Stimulated activated CD4-positive, alpha-beta T cell treated with anti-CD3 and anti-CD28 coated beads, TNF-alpha, amount 100 ng/mL, for 24 hours (primary cell): ENCODE measurements around the gene TNXB.
"Not testable (repeated sequence)": the region's sequence is repeated elsewhere in the genome, so short reads cannot be mapped to it uniquely, and the experiment has no call there.

Source experiments
- DNase-seq, 3 experiments: peaks; one replicate each; pipeline ENCODE4 v3.0.0-alpha.2; 2020; ENCODE audit warnings: low read depth in 3 of 3

Gene TNXB

DNA sequence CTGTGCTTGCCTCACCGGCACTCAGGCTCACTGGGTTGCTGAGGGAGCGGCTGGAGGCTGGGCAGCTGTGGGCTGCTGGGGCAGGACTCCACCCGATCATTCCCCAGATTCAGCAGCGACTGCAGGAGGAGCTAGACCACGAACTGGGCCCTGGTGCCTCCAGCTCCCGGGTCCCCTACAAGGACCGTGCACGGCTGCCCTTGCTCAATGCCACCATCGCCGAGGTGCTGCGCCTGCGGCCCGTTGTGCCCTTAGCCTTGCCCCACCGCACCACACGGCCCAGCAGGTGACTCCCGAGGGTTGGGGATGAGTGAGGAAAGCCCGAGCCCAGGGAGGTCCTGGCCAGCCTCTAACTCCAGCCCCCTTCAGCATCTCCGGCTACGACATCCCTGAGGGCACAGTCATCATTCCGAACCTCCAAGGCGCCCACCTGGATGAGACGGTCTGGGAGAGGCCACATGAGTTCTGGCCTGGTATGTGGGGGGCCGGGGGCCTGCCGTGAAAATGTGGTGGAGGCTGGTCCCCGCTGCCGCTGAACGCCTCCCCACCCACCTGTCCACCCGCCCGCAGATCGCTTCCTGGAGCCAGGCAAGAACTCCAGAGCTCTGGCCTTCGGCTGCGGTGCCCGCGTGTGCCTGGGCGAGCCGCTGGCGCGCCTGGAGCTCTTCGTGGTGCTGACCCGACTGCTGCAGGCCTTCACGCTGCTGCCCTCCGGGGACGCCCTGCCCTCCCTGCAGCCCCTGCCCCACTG lies 68.7 kb downstream of the TNXB start:
- not testable (repeated sequence) for DNase-seq

DNA sequence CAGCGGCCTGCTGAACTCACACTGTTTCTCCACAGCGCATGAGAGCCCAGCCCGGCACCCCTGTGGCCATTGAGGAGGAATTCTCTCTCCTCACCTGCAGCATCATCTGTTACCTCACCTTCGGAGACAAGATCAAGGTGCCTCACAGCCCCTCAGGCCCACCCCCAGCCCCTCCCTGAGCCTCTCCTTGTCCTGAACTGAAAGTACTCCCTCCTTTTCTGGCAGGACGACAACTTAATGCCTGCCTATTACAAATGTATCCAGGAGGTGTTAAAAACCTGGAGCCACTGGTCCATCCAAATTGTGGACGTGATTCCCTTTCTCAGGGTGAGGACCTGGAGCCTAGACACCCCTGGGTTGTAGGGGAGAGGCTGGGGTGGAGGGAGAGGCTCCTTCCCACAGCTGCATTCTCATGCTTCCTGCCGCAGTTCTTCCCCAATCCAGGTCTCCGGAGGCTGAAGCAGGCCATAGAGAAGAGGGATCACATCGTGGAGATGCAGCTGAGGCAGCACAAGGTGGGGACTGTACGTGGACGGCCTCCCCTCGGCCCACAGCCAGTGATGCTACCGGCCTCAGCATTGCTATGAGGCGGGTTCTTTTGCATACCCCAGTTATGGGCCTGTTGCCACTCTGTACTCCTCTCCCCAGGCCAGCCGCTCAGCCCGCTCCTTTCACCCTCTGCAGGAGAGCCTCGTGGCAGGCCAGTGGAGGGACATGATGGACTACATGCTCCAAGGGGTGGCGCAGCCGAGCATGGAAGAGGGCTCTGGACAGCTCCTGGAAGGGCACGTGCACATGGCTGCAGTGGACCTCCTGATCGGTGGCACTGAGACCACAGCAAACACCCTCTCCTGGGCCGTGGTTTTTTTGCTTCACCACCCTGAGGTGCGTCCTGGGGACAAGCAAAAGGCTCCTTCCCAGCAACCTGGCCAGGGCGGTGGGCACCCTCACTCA lies 69.5 kb downstream of the TNXB start:
- not testable (repeated sequence) for DNase-seq

DNA sequence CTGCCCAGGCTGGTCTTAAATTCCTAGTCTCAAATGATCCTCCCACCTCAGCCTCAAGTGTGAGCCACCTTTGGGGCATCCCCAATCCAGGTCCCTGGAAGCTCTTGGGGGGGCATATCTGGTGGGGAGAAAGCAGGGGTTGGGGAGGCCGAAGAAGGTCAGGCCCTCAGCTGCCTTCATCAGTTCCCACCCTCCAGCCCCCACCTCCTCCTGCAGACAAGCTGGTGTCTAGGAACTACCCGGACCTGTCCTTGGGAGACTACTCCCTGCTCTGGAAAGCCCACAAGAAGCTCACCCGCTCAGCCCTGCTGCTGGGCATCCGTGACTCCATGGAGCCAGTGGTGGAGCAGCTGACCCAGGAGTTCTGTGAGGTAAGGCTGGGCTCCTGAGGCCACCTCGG lies 70.3 kb downstream of the TNXB start:
- not testable (repeated sequence) for DNase-seq

DNA sequence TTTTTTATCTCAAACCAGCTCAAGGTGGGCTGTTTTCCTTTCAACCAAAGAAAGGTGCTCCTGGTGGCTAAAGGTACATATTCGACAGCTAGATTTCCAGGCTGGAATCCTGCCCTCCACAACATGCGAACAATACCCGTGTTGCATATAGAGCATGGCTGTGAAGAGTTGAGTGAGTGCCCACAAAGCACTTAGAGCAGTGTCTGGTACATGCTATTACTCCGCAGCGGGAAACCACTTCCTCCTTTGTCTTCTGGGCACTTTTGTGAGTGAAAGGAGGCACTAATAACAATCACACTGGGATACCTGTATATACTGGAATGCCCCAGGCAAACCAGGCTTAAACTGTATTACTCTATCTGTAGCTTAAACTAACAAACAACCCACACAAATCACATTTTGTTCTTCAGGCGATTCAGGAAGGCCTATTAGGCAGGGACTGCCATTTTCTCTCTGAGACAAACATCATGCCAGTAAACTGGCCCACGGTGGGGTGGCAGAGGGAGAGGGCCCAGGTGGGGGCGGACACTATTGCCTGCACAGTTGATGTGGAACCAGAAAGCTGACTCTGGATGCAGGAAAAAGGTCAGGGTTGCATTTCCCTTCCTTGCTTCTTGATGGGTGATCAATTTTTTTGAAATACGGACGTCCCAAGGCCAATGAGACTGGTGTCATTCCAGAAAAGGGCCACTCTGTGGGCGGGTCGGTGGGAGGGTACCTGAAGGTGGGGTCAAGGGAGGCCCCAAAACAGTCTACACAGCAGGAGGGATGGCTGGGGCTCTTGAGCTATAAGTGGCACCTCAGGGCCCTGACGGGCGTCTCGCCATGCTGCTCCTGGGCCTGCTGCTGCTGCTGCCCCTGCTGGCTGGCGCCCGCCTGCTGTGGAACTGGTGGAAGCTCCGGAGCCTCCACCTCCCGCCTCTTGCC lies 71.3 kb downstream of the TNXB start, which contains the start of gene CYP21A2:
Gene CYP21A2, plus strand, starts transcription at position 818 of the 927 bp plus-strand sequence. Its CDS starts 8 bp downstream, at position 826.
- not testable (repeated sequence) for DNase-seq

DNA sequence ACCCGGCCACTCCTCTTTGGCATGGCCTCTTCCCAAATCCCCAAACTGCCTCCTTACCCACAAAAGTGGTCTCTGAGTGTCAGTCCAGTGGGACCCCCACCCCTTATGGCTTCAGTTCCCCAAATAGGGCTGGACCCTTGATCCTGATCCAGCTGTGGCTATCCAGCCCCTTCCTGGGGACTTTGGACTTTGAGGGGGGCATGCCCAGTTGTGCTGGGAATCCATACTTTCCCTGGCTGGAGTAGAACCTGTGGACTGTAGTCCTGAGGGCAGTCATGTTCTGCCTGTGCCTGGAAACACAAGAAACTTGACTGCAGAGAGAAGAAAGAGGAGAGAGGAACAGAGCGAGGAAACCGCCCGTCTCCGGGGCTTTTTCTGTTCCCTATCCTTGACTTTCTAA lies 72.0 kb downstream of the TNXB start:
- not testable (repeated sequence) for DNase-seq

DNA sequence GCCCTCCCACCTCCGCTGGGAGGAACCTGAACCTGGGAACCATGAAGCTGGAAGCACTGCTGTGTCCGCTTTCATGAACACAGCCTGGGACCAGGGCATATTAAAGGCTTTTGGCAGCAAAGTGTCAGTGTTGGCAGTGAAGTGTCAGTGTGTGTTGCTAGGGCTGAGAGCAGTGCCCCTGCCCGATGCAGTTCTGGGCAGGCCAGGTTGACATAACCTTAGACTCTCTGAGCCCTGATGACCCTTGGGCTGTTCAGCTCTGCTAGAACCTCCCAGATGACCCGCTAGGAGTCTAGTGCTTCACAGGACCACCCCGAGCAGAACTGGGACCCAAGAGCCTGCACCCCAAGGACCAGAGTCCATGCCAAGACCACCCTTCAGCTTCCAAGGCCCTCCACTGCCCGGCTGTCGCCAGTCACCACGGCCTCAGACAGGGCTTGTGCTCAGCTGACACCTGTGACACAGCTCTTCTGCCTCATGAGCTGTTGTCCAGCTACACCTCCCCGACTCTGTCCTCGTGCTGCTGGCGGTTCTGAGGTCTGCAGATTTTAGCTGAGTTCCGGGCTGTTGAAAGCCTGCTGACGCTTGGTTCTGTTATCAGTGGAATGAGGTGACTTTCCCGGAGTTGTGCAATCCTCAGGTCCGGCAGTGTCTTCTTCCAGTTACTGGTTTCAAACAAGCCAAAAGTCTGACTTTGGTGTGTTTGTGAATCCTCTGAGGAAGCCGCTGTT lies 73.7 kb downstream of the TNXB start:
- not testable (repeated sequence) for DNase-seq

DNA sequence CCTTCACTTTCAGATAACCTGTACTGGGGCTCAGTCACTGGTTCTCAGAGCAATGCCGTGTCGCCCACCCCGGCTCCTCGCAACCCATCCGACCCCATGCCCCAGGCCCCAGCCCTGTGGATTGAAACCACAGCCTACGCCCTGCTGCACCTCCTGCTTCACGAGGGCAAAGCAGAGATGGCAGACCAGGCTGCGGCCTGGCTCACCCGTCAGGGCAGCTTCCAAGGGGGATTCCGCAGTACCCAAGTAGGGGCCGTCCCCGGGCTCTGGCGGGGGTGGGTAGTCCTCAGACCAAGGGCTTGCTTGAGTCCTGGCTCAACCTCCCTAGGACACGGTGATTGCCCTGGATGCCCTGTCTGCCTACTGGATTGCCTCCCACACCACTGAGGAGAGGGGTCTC lies 79.6 kb downstream of the TNXB start:
- DNase-seq = not testable (repeated sequence)

DNA sequence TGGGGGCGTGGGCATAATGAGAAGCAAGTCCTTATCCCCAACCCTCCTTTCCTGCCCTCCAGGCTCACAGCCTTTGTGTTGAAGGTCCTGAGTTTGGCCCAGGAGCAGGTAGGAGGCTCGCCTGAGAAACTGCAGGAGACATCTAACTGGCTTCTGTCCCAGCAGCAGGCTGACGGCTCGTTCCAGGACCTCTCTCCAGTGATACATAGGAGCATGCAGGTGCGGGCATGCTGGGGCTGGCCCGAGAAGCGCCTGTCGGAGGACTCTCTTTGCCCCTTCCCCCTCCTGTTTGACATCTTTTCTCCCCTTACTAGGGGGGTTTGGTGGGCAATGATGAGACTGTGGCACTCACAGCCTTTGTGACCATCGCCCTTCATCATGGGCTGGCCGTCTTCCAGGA lies 80.5 kb downstream of the TNXB start:
- DNase-seq = not testable (repeated sequence)

DNA sequence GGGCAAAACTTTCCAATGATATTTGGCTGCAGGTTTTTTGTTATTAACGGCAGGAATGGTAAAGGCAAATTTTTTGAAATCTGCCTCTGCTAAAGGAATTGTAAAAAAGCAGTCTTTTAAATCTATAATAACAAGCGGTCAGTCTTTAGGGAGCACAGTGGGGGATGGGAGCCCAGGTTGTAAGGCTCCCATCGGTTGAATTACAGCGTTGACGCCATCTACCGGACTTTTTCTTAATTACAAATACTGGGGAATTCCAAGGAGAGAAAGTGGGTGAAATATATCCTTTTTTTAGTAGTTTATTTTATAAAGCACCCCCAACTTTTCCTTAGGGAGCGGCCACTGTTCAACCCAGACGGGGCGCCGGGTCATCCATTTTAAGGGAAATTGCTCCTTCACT lies 87.0 kb downstream of the TNXB start:
- DNase-seq = not testable (repeated sequence)

DNA sequence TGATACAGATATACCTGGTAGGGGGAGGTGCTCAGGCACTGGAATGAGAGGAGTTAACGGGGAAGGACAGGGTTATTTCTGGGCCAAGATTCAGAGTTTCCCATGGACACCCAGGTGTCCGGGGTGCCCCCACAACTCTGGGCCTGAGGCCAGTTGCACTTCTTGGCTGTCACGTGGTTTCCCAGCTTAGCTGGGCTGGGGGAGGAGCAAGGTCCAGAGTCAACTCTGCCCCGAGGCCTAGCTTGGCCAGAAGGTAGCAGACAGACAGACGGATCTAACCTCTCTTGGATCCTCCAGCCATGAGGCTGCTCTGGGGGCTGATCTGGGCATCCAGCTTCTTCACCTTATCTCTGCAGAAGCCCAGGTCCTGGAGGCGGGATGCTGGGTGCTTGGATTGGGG lies 94.6 kb downstream of the TNXB start, which contains the start of gene C4B:
Gene C4B, plus strand, starts transcription at position 249 of the 400 bp plus-strand sequence. Its CDS starts 51 bp downstream, at position 300.
- not testable (repeated sequence) for DNase-seq

DNA sequence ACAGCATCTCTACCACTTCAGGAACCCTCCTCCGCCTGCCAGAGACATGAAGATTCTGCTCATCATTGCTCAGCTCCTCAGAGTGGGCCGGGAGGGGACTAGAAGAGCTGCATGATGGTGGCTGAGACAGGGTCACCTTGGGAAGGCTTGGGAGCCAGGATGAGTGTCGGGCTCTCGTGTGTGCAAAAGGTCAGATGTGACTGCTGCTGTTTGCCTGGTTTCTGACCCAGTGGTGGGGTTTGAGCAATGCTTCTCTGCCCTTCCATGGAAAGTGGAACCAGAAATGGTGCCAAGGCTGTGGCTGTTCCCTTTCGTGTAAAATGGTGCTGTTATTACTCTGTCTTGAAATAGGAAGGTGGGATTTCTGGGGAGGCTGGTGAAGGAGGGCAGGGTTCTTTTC lies 95.4 kb downstream of the TNXB start:
- DNase-seq = not testable (repeated sequence)

DNA sequence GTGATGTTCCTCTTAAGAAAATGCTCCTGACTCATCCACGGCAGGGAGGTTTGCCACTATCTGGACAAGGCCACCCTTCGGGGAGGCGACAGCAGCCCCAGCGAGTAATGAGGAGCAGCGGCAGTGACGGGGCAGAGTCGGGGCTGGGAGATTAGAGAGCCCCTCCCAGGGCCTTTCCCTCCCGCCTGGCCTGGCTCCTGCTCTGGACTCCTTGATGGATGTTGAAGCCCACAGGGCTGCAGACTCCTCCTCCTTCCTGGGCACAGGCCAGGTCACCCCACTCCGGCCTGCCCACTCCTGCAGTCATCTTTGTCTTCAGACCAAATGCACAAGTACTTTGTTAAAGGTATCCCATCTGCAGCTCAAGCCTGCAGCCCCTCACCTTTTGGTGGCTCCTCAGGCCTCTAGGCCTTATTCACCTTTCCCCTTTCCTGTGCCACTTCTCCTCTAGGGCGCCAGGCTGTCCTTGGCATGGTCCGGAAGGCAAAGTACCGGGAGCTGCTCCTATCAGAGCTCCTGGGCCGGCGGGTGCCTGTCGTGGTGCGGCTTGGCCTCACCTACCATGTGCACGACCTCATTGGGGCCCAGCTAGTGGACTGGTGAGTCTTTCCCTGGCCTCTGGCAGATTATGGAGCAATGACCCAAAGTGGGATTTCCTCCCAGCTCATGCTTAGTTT lies 96.1 kb downstream of the TNXB start:
- DNase-seq = not testable (repeated sequence)

DNA sequence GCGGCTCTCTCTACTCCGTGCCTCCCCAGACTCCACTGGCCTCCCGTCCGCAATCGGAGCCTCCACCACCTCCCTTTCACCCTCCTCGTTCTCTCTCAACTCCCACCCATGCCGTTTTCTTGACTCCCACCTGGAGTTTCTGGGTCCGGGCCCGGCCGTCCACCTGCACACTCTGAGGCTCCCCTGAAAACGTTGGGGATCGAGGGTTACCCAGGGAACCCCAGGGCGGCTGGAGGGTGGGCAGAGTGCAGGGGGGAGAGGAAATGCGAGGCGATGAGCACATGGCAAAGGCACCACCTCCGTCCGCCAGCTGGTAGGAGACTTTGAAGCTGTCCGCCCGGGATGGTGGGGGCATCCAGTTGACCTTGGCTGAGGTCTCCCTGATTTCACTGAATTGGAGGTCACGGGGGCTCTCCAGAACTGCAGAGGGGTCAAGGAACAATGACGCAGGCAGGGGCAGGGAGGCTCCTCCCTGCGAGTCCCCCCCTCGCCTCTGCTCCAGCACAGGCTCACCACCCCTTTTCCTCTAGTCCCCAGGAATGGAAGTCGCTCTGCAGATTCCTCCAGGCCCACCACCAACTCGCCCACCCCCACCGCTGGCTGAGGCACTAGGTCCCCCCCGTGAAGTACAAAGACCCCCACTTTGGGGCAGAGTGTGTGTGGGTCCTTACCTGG lies 98.1 kb downstream of the TNXB start:
- not testable (repeated sequence) for DNase-seq

DNA sequence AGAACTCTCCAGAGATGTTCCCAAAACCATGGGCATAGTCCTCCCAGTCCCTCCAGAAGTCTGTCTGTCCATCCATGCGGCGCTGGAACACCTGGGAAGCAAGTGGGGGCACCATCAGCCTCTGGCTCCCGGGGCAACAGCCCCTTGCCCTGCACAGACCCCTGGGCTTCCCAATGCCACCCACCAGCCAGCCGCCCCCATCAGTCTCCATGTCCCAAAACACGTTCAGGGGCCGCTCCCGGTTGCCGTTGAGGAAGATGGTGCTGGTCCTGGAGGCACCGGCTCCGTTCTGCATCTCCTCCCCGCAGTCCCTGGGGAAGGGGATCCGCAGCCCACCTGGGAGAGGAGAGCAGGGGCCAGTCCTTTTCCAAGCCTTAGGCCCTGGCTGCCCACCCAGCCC lies 99.6 kb downstream of the TNXB start:
- DNase-seq = not testable (repeated sequence)

DNA sequence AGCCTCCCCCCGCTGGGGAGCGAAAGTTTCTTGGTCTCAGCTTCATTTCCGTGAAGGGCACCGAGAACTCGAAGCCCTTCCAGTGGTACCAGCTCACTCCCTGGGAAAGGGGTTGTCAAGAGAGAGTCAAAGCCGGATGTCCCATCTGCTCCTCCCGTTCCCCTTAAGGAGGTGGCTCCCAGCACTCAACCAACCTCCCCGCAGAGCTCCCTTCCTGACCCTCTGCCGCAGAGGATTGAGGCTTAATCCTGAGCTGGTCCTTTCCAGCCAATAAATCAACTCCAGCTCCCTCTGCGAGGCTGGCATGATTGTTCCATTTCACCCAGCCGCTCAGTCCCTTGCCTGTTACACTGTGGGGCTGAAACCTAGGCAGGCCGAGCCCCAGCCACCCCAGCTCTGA lies 100.5 kb downstream of the TNXB start:
- DNase-seq = not testable (repeated sequence)

DNA sequence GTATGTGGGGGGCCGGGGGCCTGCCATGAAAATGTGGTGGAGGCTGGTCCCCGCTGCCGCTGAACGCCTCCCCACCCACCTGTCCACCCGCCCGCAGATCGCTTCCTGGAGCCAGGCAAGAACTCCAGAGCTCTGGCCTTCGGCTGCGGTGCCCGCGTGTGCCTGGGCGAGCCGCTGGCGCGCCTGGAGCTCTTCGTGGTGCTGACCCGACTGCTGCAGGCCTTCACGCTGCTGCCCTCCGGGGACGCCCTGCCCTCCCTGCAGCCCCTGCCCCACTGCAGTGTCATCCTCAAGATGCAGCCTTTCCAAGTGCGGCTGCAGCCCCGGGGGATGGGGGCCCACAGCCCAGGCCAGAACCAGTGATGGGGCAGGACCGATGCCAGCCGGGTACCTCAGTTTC lies 101.1 kb downstream of the TNXB start:
- DNase-seq = not testable (repeated sequence)

DNA sequence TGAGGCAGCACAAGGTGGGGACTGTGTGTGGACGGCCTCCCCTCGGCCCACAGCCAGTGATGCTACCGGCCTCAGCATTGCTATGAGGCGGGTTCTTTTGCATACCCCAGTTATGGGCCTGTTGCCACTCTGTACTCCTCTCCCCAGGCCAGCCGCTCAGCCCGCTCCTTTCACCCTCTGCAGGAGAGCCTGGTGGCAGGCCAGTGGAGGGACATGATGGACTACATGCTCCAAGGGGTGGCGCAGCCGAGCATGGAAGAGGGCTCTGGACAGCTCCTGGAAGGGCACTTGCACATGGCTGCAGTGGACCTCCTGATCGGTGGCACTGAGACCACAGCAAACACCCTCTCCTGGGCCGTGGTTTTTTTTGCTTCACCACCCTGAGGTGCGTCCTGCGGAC lies 102.1 kb downstream of the TNXB start:
- not testable (repeated sequence) for DNase-seq

DNA sequence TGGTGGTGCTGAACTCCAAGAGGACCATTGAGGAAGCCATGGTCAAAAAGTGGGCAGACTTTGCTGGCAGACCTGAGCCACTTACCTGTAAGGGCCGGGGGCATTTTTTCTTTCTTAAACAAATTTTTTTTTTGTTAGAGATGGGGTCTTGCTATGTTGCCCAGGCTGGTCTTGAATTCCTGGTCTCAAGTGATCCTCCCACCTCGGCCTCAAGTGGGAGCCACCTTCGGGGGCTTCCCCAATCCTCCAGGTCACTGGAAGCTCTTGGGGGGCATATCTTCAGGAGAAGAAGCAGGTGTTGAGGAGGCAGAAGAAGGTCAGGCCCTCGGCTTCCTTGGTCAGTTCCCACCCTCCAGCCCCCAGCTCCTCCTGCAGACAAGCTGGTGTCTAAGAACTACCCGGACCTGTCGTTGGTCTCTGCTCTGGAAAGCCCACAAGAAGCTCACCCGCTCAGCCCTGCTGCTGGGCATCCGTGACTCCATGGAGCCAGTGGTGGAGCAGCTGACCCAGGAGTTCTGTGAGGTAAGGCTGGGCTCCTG lies 103.1 kb downstream of the TNXB start:
- not testable (repeated sequence) for DNase-seq

DNA sequence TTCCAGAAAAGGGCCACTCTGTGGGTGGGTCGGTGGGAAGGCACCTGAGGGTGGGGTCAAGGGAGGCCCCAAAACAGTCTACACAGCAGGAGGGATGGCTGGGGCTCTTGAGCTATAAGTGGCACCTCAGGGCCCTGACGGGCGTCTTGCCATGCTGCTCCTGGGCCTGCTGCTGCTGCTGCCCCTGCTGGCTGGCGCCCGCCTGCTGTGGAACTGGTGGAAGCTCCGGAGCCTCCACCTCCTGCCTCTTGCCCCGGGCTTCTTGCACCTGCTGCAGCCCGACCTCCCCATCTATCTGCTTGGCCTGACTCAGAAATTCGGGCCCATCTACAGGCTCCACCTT lies 103.6 kb downstream of the TNXB start:
- DNase-seq = not testable (repeated sequence)
